GM21526 (cell line): ENCODE results near the gene WNT5B.
"Not testable (repeated sequence)": the region's sequence is repeated elsewhere in the genome, so short reads cannot be mapped to it uniquely, and the experiment has no call there.

Experiments used
- ATAC-seq: cut with Tn5 transposase; IDR thresholded peaks from one replicate; pipeline ENCODE4 v1.9.1; 2021; ENCODE audit warnings: moderate library complexity; ENCODE audit not compliant: unreplicated experiment, low FRiP score

The WNT5B gene

GRCh38 chr12:1676043-1676442 is 47.0 kb downstream of the WNT5B start:
- ATAC-seq, result no peak

DNA sequence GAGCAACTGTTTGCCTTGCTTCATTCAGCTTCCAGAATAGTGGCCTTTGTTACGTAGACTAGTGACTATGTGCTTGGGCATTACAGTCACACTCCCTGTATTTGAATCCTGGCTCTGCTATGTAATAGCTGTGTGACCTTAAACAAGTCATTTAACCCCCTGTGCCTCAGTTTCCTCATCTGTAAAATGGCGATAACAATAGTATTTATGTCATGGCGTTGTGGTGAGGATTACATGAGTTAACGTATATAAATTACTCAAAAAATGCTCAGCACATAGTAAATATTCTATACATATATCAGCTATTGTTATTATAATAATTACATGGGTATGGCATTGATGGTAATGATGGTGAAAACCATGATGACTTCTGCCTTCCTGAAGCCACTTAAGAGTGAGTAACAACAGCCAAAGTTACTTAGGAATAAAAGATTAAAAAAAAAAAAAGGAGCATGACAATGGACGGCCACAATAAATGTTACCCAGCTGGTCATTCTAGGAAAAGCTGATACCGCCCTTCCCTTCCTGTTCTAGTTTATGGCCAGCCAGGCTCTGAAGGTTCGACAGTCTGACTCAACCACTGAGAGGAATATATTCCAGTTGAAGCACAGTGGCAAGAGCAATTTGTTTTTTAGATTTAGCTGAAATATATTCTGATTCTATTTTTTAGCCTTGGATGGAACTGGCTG is 51.9 kb downstream of the WNT5B start:
- no peak for ATAC-seq

DNA sequence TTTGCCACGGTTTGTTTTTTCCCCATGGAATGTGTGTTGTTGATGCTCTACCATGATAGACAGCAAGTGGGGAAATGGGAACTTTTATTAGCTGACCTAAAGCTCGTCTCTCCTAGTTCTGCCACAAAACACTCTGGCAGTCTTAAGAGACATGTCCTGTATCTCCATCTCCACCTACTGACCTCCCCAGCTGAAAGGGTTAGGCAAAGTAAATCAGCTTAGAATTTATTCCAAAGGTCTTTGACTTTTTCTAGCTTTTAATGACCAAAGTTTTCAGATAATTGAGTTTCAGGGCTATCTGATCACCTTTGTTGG is 52.4 kb downstream of the WNT5B start:
- ATAC-seq, result no peak

DNA sequence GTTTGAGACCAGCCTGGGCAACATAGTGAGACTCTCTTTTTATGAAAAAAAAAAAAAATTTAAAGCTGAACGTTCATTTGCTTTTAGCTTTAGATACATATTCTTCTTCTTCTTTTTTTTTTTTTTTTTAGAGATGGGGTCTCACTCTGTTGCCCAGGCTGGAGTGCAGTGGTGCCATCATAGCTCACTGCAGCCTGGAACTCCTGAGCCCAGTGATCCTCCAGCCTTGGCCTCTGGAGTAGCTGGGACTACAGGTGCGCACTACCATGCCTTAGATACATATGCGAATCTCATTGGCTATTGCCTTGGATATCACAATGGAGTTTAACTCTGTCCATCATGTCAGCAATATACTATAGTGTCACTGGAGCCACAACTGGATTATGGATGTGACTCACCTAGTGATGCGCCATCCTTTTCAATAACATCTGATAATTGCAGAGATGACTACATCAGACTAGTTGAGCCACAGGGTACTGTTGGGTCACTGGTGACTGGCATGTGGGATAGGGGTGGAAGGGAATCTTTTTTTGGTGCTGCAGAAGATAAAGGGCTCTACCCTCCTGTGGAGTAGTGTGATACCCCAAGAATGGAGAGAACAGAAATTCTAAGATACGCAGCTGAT is 59.2 kb downstream of the WNT5B start:
- ATAC-seq, result no peak

GRCh38 chr12:1690578-1691122 is 61.6 kb downstream of the WNT5B start, which contains the start of gene ADIPOR2:
ADIPOR2 (plus strand) TSS chr12:1691070; CDS start chr12:1754344, 63,274 bp downstream.
- peak; percentile 92 for ATAC-seq

GRCh38 chr12:1691123-1692007 is 62.3 kb downstream of the WNT5B start:
- ATAC-seq, result peak; percentile 38

- no peak for ATAC-seq
Observed at GRCh38 chr12:1692226-1692625, 63.2 kb downstream of the WNT5B start.

DNA sequence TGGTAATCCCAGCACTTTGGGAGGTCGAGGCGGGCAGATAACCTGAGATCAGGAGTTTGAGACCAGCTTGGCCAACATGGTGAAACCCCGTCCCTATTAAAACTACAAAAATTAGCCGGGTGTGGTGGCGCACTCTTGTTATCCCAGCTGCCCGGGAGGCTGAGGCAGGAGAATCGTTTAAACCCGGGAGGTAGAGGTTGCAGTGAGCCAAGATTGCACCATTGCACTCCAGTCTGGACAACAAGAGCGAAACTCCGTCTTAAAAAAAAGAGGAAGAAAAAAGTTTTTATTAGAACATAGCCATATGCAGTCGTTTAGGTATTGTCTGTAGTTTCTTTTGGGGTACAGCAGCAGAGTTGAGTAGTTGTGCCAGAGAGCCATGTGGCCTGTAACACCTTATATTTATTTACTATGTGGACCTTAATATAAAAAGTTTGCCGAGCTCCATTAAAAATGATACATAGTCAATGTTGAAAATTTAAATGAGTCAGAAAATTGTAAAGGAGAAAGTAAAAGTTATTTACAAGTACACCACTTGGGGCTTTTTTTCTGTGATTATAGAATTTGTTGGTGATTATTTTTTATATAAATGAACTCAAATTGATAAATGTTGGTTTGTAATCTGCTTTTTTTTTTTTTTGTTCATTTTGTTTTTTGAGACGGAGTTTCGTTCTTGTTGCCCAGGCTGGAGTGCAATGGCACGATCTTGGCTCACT is 64.0 kb downstream of the WNT5B start:
- no peak for ATAC-seq

- ATAC-seq, result not testable (repeated sequence)
Observed at GRCh38 chr12:1695097-1695496, 66.1 kb downstream of the WNT5B start.

DNA sequence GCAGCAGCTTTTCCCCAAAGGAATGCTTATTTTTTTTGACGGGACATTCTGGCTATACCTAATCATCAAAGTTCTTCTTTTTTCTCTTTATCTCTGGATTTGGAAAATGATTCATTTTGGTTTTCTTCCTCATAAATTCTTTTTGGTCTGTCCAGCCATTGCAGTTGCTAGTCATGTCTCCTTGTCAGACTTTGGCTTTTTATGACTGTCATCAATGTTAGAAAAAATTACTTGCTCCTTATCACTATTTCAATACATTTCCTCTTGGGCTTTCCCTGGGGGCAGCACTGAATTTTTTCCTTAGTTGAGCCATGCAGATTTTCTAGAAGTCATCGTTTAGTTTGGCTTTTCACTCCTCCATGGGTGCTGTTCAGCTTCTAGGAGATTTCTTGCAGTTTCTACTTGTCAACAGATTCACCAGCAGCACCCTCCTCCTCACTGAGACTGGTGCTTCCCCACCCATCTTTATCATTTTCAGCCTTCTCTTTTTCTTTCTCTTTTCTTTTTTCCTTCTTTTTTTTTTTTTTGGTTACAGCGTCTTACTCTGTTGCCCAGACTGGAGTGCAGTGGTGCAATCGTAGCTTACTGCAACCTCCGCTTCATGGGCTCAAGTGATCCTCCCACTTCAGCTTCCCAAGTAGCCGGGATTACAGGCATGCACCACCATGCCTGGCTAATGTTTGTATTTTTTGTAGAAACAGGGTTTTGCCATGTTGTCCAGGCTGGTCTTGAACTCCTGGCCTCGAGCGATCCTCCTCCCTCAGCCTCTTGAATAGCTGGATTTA is 67.0 kb downstream of the WNT5B start:
- ATAC-seq, result no peak

GRCh38 chr12:1696800-1697199 is 67.8 kb downstream of the WNT5B start:
- ATAC-seq, result no peak
